ENCODE results near the gene E2F2.

Gene E2F2

GRCh38 chr1:23530747-23531561 is at the start of gene E2F2 (continued):
- no peak for TF ChIP-seq ZBTB49 (tag by site-specific recombination; IDR thresholded peaks at IDR 0.05; ENCODE audit: low read depth)
- 0 out of 2 replicates have a peak, but pooled peaks have one; percentile 36 for TF ChIP-seq KLF10 (tag by site-specific recombination; IDR thresholded peaks at IDR 0.05)
- TF ChIP-seq ZIC2 (tag by site-specific recombination; IDR thresholded peaks at IDR 0.05), result no peak; the same call in none of the 2 replicates
- TF ChIP-seq ZNF280C (tag by site-specific recombination; IDR thresholded peaks at IDR 0.05), result no peak
- TF ChIP-seq ZNF747 (tag by site-specific recombination; IDR thresholded peaks at IDR 0.05), result no peak
- no peak for TF ChIP-seq ZNF266 (tag by site-specific recombination; IDR thresholded peaks at IDR 0.05; ENCODE audit: low read depth)
- TF ChIP-seq ZNF571 (tag by site-specific recombination; IDR thresholded peaks at IDR 0.05), result no peak
- no peak for TF ChIP-seq ZNF830 (tag by site-specific recombination; IDR thresholded peaks at IDR 0.05; ENCODE audit: low read depth)
- no peak for TF ChIP-seq ZNF184 (tag by site-specific recombination; IDR thresholded peaks at IDR 0.05)
- TF ChIP-seq SCRT2 (tag by site-specific recombination; IDR thresholded peaks at IDR 0.05), result no peak; the same call in 1 of the 2 replicates
- peak; percentile 85 for TF ChIP-seq ZXDB (tag by site-specific recombination; IDR thresholded peaks at IDR 0.05)
- TF ChIP-seq ZBTB17 (tag by site-specific recombination; IDR thresholded peaks at IDR 0.05), result peak; percentile 28; the same call in 1 of the 2 replicates
- TF ChIP-seq MEIS1 (CRISPR knock-in tag; IDR thresholded peaks at IDR 0.05; ENCODE audit: borderline replicate concordance), result 0 out of 2 replicates have a peak, but pooled peaks have one; percentile 15
- peak; percentile 60; the same call in 1 of the 2 replicates for TF ChIP-seq ZNF366 (tag by site-specific recombination; conservative IDR thresholded peaks at IDR 0.05)
- 0 out of 2 replicates have a peak, but pooled peaks have one; percentile 11 for TF ChIP-seq ZNF10 (tag by site-specific recombination; IDR thresholded peaks at IDR 0.05)
- no peak for TF ChIP-seq EGR2 (tag by site-specific recombination; IDR thresholded peaks at IDR 0.05; ENCODE audit: low read depth)
- TF ChIP-seq ZNF132 (tag by site-specific recombination; IDR thresholded peaks at IDR 0.05; ENCODE audit: borderline replicate concordance), result no peak
- no peak for TF ChIP-seq BCL11B (tag by site-specific recombination; IDR thresholded peaks at IDR 0.05; ENCODE audit: low read depth)
- TF ChIP-seq ZSCAN23 (tag by site-specific recombination; IDR thresholded peaks at IDR 0.05), result no peak
- peak; percentile 50 for TF ChIP-seq KLF1 (tag by site-specific recombination; IDR thresholded peaks at IDR 0.05)
- TF ChIP-seq ZNF785 (tag by site-specific recombination; IDR thresholded peaks at IDR 0.05), result no peak
- TF ChIP-seq ZFP69B (tag by site-specific recombination; IDR thresholded peaks at IDR 0.05), result peak; percentile 70
- TF ChIP-seq ZSCAN30 (tag by site-specific recombination; IDR thresholded peaks at IDR 0.05), result peak; percentile 12; the same call in 1 of the 2 replicates
- no peak for TF ChIP-seq ZNF791 (tag by site-specific recombination; IDR thresholded peaks at IDR 0.05)
- TF ChIP-seq ZNF274 (IDR thresholded peaks at IDR 0.05; ENCODE audit: low read length), result no peak
- TF ChIP-seq ZNF274 (tag by site-specific recombination; IDR thresholded peaks at IDR 0.05; ENCODE audit: borderline replicate concordance), result no peak
- TF ChIP-seq ZNF473 (tag by site-specific recombination; IDR thresholded peaks at IDR 0.05), result no peak
- no peak for TF ChIP-seq ZNF555 (tag by site-specific recombination; conservative IDR thresholded peaks at IDR 0.05)
- TF ChIP-seq GLIS2 (tag by site-specific recombination; IDR thresholded peaks at IDR 0.05), result peak; percentile 56
- TF ChIP-seq HIC1 (tag by site-specific recombination; IDR thresholded peaks at IDR 0.05), result peak; percentile 92
- TF ChIP-seq ZNF248 (tag by site-specific recombination; IDR thresholded peaks at IDR 0.05), result no peak
- no peak for TF ChIP-seq ZNF426 (tag by site-specific recombination; IDR thresholded peaks at IDR 0.05)
- TF ChIP-seq KLF16 (tag by site-specific recombination; IDR thresholded peaks at IDR 0.05), result peak; percentile 42; the same call in 1 of the 2 replicates
